ENCODE results near the gene PREP. TPM values are rescaled to one million over a fixed set of nuclear protein-coding genes. Genes with fewer than 3 reads are reported as not detected.
A peak's percentile ranks its signal among the peaks of the same experiment; 100 is the strongest.
"Not testable (repeated sequence)": the region's sequence is repeated elsewhere in the genome, so short reads cannot be mapped to it uniquely, and the experiment has no call there.

Gene PREP
- polyA plus RNA-seq, 3 donors, result 28.3 to 35.9 (median 34.4) TPM

DNA sequence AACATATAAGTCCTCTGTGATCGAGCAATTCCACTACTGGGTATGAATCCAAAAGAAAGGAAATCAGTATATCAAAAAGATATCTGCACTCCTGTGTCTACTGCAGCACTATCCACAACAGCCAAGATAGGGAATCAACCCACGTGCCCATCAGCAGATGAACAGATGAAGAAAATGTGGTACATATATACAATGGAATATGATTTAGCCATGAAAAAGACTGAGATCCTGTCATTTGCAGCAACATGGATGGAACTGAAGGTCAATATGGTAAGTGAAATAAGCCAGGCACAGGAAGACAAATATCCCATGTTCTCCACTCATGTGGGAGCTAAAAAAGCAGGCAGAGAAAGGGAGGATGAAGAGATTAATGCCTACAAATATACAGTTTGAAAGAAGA, 127.3 kb downstream of the PREP start:
- DNase-seq, result no peak

GRCh38 chr6:105274678-105275077, 128.2 kb downstream of the PREP start:
- DNase-seq, result no peak

DNA sequence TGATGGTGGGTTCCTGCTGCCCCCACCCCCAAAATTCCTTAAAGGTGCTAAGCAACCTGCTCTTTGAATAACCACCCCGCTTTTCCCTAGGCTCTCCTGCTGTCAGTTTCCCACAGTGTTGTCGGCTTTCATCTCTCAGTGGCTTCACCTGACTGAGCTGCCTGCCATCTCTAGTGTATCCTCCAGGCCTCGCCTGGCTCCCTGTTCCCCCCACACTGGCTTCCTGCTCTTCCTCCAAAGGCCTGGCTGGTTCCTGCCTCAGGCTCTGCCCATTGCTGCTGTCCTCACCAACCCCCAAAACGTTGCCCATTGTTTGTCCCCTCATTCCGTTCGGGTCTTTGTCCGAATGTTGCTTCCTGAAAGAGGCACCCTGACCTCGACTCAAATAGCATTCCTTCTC, 129.3 kb downstream of the PREP start:
- DNase-seq, result no peak

DNA sequence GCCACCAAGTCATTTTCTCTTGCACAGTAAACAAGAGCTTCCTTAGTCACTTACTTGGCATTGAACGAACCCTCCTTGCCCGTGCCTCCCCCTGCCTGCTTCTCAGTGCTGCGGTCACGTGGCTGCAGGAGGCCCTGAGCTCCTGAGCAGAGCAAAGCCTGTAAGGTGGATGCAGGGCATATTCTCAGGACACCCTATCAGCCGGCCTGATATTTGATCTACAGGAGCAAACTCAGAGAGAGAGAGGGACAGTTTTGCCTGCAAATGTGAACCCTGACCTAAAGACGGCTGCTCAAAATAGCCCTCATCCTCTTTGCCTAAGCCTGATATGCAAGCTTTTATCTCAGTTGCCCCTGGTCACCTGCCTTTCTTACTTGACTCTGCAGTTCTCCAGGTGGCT, 130.1 kb downstream of the PREP start:
- peak; percentile 16 for DNase-seq

- no peak for DNase-seq
These were observed 132.4 kb downstream of the PREP start for GRCh38 chr6:105270511-105270910.

DNA sequence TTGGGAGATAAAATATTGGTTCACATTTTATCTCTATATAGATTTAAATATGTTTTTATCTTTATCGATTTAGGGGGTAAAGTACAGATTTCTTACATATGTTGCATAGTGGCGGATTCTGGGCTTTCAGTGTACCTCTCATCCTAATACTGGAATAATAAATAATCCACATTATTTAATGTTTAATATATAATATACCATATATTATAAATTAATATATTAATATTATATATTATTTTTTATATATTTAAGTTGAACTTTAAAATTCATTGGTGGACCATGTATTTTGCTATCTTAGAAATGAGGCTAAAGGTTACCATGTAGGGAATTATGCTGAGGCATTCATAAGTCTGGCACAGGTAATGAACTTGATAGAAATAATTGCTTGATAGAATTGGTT, 133.5 kb downstream of the PREP start:
- DNase-seq, result no peak

GRCh38 chr6:105263685-105264610, 138.9 kb downstream of the PREP start:
- no peak for DNase-seq

DNA sequence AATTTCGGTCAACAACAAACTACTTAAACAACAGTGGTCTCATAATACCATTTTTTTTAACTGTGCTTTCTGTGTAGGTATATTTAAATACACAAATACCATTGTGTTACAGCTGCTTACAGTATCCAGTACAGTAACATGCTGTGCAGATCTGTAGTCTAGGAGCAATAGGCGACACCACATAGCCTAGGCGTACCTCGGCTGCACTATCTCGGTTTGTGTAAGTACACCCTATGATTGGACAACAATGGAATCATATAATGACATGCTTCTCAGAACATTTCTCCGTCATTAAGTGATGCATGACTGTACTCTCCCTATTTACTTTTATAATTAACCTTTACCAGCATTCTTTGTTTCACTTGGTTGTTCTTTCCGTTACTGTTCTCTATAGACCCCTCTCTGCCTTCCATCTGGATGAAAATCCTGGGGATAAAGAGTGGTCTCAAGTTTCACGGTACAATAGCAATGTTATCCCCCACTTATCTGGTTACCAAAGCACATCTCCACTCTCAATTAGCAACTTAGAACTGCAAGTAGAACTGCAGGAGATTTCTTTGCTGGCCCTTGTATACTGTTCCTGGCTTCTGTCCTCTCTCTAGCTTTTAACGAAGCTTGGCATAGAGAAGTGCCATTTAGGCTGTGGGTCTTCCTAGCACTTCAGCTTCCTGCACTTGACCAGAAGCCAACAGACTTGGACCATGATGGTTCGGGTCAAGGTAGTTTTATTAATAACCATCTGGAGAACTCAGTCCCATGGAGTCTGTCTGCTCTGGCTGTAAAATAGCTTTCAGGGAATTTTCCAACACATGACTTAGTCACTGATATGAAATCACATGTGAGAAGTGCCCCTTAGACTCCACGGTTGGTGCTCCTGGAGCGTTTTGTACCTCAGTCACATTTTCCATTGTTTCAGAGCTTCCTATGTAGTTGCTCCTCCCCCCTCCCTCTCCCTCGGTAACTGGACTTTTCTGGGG, 142.7 kb downstream of the PREP start:
- DNase-seq, result peak; percentile 3

- DNase-seq, result no peak
These were observed 144.1 kb downstream of the PREP start for GRCh38 chr6:105258816-105259215.

GRCh38 chr6:105257340-105257739, 145.5 kb downstream of the PREP start:
- no peak for DNase-seq

GRCh38 chr6:105256619-105257018, 146.3 kb downstream of the PREP start:
- DNase-seq, result no peak

GRCh38 chr6:105253787-105254186, 149.1 kb downstream of the PREP start:
- no peak for DNase-seq

DNA sequence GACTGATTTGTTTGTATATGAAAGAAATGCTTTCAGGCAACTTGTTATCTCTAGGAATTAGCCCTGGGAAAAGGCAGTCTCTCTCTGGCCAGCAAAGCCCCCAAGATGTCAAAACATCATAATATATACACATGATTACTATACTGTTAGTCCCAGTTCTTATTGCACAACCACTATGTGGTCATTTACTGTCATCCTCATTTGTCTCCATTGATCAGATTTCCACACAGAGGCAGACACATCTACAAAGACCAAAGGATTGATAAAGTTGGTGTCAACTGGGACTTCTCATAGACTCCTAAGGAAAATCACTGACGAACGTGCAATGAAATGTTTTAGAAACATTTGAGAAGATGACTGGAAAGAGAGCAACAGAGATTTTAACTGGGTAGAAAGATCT, 151.2 kb downstream of the PREP start:
- no peak for DNase-seq

- DNase-seq, result no peak
These were observed 152.3 kb downstream of the PREP start for GRCh38 chr6:105250533-105250932.

GRCh38 chr6:105243487-105243886, 159.4 kb downstream of the PREP start:
- no peak for DNase-seq

- no peak for DNase-seq
These were observed 167.7 kb downstream of the PREP start for GRCh38 chr6:105235155-105235554.

GRCh38 chr6:105231771-105232170, 171.1 kb downstream of the PREP start:
- not testable (repeated sequence) for DNase-seq

Other genes starting within 250 kb of the PREP start
- gene POPDC3, start 223.1 kb downstream of the PREP start, polyA plus RNA-seq (ENCODE audit: insufficient read length in 3 of 3), result under 1 TPM; 0.24 to 0.52 (median 0.46) TPM

Measured in renal pelvis (tissue), 4 donors.